IPS-NIHi7 (cell line): ENCODE measurements around the gene ARRB2.
"Not testable (repeated sequence)": the region's sequence is repeated elsewhere in the genome, so short reads cannot be mapped to it uniquely, and the experiment has no call there.

Experiments
- DNase-seq: peaks from one replicate; pipeline ENCODE4 v3.0.0; 2012; ENCODE audit warnings: mixed read lengths; ENCODE audit errors: extremely low spot score

ARRB2 gene

DNA sequence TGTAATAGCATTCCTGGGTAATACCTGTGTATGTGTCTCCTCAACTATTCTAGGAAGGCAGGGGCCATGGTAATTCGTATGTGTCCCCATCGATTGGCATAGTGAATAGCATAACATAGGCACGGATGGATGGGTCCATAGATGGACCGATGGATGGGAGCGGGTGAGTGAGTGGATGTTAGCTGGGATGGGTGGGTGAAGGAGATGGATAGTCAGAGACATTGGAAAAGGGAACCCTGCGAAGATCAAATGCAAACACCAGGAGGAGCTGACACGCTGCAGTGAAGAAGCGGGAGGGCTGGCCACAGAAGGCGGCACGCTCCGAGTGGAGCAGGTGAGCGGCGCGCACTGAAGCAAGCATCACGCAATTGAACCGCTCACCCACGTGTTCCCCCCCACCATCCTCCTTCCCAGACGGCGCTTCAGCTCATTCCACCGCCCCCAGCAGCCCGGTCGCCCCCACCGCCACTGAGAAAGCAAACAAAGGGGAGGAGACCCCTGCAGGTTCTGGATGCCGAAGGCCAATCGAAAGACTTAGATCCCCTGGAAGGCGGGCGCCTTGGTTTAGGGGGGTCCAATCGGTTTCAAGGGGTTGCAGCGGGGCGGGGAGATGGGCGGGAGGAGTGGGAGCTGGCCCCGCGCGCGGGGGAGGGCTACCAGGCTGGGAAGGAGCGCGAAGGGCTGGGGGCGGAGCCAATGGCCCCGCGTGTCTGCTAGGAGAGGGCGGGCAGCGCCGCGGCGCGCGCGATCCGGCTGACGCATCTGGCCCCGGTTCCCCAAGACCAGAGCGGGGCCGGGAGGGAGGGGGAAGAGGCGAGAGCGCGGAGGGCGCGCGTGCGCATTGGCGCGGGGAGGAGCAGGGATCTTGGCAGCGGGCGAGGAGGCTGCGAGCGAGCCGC lies at the start of gene ARRB2:
ARRB2 (plus strand) TSS at position 839 of the 899 bp plus-strand sequence. CDS start 90 bp downstream, outside the sequence.
- peak; percentile 96 for DNase-seq

DNA sequence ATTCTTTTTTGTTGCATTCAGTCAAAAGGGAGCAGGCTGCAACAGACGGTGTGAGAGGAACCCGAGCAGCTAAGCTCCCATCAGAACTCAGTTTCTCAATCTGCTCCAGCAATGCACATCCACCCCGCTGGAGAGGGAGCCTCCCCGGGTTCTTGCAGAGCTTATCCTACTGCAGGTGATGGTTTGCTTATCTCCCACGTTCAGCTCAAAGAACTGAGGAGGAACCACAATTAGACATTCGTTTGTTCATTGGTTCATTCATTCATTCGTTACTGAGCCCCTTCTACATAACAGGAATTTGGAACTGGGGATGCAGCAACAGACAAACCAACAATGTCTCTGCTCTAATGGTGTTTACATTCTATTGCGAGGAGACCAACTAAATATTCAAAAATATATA lies 46.7 kb upstream of the ARRB2 start:
- DNase-seq: no peak

DNA sequence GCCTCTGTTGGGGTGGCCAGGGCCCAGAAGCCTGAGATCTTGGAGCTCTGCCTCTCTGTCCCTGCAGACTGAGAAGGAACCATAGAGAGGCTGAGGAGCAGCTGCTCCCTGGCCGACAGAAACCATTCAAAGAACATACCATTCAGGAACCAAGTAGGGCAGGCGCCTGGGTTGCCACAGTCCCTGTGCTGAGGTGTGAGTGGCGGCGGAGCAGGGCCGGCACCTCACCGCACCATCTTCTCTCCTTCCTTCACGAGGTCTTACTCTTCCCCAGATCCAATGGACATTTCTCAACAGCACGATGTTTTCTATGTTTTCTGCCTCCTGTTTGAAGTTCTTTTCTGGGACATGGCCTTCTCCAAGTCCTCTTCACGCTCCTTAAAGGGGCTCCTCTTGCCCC lies 46.2 kb upstream of the ARRB2 start:
- no peak for DNase-seq

DNA sequence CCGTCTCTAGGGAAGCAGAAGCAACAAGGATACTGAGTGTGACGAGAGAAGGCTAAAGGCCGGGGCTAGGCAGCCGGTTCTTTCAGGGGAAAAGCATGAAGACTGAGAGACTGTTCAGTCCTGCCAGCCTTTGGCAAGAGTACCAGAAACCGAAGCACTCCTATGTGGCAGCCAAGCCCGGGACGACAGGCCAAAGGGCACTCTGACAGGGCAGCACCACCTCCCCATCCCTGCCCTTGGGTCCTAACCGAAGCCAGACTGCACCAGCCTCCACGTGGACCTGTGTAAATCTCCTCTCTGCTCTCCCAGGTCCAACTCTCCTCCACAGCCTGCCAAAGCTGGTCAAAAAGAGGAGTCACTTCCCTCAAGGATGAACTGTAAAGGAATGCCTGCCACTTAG lies 45.4 kb upstream of the ARRB2 start:
- no peak for DNase-seq

DNA sequence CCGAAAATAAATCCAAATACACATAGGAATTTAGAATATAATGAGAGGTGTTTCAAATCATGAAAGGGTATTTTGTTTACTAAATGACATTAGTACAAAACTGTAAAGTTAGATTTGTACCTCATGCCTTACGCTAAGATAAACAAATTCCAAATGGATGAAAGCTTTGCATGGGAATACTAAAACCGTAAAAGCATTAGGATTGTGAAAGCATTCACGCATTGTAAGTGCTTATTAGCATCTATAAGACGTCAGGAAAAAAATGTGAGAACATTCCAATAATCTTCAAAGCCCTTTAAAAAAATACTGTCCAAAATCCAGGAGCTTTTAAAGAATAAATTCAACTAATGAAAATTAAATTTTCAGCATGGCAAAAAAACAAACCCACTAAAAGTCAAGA lies 44.1 kb upstream of the ARRB2 start:
- DNase-seq: no peak

DNA sequence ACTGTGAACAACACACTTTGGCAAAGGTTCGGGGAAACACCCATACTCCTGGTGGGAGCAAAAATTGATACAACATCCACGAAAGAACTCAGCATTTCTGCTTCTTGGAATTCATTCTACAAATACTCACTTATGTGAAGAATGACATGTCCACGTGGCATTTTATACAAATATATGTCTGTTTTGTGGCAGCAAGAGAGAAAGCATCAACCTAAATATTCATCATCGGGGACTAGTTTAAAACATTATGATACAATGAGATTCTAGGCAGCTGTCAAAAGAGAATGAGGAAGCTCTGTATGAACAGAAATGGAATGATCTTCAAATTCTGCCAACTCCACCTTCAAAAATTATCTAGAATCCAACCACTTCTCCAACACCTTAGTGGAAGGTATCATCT lies 43.3 kb upstream of the ARRB2 start:
- no peak for DNase-seq

DNA sequence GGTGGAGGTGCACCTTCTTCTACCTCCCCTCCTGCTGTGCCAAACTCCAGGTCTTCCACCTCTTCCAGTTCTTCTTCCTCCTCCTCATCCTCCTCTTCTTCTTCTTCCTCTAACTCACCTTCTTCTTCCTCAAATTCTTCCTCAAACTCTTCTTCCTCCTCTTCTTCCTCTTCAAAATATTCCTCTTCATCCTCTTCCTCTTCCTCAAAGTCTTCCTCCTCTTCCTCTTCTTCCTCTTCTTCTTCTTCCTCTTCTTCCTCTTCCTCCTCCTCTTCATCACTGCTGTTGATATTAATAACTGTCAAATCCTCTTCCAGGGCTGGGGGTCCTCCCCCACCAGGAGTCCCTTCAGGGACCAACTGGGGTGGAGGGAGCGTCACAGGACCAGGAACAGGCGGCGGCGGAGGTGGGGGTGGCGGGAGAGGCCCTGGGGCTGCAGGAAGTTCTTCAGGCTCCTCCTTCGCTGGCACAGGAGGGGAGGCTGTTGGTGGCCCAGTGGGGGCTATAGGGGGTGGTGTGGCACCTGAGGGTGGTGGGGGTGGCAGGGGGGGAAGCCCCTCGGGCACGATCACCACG lies 38.3 kb upstream of the ARRB2 start:
- DNase-seq: no peak

DNA sequence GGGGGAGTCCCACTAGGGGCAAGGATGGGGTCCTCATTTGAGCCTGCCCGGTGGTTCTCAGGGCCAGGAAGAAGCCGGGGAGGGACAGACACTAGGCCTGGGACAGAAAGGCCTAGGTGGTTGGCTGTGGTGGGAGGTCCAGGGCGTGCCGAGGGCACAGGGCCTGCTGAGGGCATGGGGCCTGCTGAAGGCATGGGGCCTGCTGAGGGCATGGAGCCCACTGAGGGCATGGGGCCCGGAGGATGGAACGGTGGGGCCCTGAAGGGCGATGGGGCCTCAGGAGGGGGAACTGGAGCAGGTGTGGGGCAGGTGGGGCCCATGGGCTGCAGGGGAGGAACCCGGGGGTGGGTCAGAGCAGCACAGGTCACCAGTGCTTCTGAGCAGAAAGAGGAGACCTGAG lies 37.7 kb upstream of the ARRB2 start:
- DNase-seq: no peak

DNA sequence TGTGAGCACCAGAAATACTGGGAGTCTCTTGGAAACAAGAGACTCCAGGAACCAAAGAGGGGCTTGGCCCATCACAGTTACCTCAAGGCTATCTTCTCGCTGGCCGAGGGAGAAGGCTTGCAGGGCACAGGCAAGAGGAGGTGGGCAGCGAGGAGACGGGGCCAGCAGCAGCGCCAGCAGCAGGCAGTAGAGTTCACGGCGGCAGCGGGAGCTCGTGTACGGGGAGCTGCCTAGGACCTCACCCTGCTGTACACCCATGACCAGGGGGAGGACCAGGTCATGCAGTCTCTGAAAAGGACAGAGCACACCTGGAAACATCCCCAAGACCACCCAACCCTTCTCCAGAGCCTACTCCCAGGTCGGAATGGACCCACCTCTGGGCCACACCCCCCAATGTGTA lies 37.3 kb upstream of the ARRB2 start:
- DNase-seq: no peak

DNA sequence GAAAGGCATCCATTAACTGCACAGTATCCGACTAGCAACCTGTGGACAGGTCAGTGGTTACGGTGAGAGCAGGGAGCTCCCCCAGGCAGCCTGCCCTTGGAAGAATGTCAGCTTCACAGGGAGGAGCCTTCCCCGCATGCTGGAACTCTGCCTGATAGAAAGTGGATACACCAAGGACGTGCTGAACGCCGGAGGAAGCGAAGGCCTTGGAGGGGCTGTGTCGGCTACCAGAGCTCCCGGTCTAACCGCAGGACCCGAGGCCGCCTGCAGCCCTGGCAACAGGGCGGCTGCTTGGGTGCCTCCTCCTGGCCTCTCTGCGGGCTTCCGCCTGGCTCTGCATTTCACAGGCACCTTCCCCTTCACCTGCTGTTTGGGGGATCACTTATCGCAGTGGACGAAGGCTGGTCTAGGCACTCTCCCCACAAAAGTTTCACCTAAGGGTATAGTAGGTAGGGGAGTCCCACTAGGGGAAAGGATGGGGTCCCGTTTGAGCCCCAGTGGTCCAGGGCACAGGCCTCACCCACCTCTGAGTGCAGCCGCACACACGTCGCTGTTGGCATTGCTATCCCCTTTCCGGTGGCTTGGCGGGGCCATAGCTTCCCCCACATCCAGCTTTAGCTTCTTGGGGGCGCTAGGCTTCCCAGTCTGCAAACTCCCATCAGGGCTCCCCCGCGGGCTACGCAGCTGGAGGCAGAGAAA lies 36.3 kb upstream of the ARRB2 start:
- DNase-seq: no peak

DNA sequence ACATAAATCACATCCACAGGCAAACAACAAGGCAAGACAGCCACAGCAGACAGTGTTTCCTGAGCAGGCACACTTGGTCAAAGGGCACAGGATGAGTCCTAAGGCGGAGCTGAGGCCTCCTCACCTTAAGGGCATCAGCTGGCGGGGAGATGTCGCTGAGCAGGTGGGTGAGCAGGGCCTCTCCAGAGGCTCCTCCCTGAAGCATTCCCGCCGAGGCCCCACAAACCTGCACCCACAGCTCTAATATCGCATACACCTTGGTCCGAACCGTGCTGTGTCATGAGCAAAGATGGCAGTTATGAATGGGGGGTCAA lies 35.8 kb upstream of the ARRB2 start:
- no peak for DNase-seq

DNA sequence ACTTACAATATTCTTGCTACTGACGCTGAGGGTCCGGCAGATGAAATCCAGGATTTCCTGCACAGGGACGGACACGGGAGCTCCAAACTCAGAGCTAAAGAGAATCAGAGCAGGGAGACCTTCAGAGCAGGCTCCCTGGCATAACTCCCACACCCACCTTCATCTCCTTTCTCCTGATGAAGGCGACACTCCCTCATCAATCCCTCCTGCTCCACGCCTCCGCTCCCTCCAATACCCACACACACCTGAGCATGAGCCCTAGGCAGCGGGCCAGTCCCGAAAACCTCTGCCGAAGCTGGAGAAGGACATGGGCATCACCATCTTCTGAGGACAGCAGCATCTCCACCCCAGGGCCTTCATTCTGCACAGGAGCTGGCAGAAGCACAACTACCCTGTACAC lies 34.6 kb upstream of the ARRB2 start:
- DNase-seq: no peak

DNA sequence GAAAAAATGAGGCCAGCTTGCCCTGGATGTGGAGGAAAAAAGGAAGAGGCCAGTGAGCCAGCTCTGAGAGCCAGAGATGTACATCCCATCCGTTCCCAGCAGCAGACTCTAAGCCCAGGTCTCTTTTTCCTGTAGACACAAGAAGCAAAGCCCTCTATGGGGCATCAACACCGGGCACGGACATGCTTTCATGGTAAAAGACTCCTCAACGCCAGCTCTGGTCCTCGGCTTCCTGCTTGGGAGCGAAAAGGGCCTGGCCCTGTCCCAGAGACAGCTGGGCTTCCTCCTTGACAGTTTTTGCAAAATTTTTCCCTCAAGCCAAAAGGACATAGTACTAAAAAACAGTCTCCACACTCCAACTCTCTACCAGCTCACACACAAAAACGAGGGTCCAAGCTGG lies 33.6 kb upstream of the ARRB2 start:
- DNase-seq: no peak

DNA sequence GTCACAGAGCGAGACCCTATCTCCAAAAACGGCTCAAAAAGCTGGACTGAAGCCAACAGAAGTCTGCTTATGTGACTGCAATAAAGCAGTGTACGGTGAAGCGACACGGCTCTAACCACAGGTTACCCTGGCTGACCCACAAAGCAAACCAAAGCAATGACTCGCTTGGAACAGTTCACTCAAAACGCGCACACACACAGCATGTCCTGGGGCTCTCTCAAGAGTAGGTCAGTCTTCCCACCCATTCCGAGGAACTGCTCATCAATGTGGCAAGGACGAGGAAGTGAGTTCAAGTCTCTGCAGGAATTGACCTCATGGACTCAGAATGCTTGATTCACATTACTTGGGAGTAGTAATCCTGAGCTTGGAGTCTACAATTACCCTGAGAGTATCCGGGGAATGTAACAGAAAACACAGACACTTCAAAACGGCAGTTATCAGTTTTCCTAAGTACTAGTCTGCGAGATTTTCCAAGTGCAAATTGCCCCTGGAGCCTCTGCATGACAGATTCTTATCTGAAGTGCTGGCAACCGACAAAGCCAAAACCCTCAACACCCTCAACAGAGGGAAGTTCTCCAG lies 31.9 kb upstream of the ARRB2 start:
- DNase-seq: no peak

DNA sequence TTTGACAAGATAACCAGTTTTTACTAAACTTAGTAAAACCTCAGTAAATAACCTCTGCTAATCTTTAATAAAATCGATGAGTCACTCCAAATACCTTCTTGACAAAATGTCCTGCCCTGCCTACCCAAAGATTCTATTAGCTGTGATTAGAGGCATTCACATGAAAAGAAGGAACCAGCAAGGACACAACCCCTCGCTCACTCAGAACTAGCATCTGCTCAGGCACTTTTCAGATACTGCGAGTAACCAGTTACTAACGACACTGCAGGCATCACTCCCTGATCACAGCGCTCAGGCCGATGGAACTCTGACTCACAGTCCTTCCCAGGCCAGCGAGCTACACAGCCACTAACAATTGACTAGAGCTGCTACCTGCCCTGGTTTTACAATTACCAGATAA lies 30.8 kb upstream of the ARRB2 start:
- no peak for DNase-seq

DNA sequence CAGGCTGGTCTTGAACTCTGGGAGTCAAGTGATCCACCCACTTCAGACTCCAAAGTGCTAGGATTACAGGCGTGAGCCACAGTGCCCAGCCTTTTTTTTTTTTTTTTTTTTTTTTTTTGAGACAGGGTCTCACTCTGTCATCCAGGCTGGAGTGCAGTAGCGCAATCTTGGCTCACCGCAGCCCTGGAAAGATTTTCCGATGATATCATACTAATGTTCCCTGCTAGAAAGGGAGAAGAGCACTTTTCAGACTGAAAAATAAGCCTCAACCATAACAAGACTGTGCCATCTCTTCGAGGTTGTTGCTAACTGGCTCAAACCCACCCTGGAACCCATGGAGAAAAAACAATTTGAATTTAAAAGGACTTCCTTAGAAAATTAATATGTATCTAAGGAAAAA lies 26.7 kb upstream of the ARRB2 start:
- DNase-seq: not testable (repeated sequence)

DNA sequence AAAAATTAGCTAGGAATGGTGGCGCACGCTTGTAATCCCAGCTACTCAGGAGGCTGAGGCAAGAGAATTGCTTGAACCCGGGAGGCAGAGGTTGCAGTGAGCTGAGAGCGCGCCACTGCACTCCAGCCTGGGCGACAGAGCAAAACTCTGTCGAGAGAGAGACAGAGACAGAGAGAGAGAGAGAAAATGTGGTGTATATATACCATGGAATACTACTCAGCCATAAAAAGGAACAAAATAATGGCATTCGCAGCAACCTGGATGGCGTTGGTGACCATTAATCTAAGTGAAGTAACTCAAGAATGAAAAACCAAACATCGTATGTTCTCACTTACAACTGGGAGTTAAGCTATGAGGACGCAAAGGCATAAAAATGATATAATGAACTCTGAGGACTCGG lies 20.6 kb upstream of the ARRB2 start:
- not testable (repeated sequence) for DNase-seq

DNA sequence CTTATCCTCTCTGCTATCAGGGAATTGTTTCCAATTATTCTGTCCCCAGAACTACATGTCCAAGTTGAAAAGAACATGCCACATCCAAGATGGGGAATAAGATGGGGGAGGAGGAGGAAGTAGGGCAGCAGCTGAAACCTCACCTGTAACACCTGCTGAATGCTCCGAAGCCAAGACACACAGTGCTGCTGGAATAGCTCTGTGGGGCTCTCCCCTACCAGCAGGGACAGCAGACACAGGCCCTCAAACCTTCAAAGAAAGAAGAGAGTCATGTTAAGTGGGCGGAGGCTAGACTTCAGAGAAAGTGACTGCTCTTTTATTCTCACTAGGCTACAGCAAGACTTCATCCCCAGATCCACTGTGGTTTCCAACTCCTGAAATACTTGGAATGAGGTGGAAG lies 19.7 kb upstream of the ARRB2 start:
- no peak for DNase-seq

DNA sequence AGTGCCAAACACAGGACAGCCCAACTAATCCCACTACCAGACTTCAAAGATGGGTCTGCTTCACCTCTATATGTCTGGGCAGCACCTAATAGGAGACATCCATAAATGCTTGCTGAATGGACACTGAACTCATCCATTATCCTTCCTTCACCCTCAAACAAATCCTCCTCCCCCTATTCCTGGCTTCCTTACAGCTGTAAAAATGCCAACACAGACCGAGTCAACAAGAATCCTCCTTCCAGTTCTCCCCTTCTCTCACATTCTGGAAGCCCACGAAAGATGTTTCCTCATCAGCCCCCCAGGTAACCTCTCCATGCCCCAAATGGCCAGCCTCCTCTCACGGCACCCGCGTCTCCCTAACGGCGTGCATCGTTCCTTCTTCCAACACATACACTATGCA lies 18.7 kb upstream of the ARRB2 start:
- no peak for DNase-seq

DNA sequence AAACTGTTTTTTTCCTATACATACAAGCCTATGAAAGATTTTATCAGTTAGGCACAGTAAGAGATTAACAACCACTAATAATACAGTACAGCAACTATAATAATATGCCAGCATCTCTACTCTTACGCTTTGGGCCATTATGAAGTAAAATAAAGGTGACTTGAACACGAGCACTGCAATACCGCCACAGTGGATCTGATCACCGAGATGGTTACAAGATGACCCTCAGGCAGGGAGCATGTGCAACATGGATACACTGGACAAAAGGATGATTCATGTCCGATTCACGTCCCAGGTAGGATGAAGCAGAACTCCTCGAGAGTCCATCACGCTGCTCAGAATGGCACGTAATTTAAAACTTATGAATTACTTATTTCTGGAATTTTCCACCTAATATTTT lies 17.0 kb upstream of the ARRB2 start:
- no peak for DNase-seq

DNA sequence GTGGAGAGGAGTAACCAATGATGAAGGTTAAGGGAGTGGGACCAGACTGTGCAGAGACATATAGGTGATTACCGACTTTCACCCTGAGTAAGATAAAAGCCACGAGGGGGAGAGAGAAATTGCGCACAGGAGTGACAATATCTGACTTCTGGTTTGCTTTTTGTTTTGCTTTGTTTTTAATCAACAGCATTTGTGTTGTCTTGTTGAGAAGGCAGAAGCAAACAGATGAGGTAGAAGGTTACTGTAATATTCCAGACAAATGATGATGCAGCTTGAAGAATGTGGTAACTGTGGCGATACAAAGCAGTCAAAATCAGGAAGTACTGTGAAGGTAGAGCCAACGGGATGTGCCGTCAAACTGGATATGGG lies 14.0 kb upstream of the ARRB2 start:
- DNase-seq: no peak

DNA sequence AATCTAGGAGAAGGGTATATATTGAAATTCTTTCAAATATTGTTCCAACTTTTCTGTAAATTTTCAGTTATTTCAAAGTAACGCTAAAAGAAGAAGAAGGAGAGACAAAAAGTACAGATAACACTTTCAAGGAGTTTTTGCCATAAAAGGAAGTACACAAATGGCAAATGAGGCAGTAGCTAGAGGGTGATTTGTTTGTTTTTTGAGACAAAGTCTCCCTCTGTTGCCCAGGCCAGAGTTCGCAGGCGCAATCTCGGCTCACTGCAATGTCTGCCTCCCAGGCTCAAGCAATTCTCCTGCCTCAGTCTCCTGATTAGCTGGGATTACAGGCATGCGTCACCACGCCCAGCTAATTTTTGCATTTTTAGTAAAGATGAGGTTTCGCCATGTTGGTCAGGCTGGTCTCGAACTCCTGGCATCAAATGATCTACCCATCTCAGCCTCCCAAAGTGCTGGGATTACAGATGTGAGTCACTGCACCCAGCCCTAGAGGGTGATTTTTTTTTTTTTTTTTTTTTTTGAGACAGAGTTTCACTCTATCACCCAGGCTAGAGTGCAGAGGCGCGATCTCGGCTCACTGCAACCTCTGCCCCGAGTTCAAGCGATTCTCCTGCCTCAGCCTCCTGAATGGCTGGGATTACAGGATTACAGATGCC lies 10.9 kb upstream of the ARRB2 start:
- DNase-seq: not testable (repeated sequence)
